NCI-H1048 (cell line): ENCODE data around the gene VAMP3.

Experiments used
- DNase-seq: peaks from one replicate; lab custom pipeline; 2025; lab: John Stamatoyannopoulos, UW

VAMP3 gene

DNA sequence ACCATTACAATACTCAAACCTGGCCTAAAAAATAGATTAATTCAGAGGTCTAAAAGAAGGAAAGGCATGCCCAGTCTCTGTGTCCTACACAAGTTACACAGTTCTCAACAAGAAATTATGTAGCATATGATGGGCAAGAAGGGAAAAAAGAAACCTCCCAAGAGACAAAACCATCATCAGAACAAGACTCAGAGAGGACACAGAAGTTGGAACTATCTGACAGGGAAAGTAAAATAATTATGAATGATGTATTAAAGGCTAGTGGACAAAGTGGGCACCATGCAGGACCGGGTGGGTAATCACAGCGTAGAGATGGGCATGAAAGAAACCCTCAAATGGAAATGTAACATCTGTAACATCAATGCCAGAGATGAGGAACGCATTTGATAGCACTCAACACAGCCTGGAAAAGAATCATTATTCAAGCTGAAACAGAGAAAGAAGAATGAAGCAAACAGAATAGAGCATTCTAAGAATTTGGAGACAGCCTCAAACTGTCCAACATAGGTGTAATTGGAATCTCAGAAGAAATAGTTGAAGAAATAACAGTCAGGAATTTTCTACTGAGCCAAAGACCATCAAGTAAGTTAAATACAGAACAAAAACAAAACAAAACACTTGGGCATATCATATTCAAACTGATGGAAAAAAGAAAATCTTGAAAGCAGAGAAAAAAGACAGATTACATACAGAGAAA, 42.7 kb downstream of the VAMP3 start:
- no peak for DNase-seq

DNA sequence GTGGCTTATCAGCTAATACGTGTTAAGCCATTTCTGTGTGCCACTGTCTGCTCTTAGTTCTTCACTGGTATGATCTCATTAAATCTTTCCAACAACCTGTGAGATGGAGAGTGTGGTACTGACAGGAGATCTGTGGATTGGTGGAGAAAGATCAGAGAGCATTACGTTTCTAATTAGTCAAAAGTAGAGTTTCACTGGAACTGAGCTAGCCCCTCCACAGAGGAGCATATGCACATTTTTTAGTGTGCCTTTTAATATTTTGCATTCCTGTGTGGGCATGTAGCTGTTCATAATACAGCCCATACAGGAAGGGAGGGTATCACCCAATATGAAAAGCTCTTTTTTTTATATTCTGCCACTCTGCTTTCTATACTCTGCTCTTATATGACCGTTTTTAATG, 50.2 kb downstream of the VAMP3 start:
- DNase-seq = no peak

DNA sequence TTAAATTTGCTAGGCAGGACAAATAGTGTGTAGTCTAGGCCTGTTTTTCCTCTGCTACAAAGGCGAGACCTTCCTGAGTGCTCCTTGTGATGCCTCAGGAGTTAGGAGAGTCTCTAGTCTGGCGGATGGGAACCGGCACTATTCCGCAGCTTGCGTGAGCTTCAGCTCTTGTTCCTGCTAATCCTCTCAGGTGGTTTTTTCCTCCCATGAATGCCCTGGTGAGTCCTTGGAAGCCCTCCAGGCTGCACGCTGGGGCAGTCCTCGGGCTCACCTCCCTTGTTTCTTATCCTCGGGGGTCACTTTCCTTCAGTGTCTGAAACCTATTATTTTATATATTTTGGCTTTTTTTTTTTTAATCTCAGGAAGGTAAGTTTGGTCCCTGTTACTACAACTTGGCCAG, 53.6 kb downstream of the VAMP3 start:
- no peak for DNase-seq

DNA sequence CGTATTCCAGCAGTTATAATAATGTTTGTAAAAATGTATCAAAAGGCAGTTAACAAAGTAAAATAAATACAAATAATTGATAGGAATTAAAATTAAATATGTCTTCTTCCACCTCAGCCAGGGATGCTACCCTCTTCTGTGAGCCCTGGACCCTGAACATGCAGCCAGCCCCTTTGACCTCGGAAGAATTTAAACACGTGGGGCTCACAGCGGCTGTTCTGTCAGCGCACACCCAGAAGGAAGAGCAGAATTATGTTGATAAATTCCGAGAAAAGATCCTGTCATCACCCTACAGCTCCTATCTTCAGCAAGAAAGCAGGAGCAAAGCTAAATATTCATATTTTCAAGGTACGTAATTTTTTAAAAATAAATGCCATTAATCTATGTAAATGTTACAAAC, 55.3 kb downstream of the VAMP3 start:
- DNase-seq = no peak

DNA sequence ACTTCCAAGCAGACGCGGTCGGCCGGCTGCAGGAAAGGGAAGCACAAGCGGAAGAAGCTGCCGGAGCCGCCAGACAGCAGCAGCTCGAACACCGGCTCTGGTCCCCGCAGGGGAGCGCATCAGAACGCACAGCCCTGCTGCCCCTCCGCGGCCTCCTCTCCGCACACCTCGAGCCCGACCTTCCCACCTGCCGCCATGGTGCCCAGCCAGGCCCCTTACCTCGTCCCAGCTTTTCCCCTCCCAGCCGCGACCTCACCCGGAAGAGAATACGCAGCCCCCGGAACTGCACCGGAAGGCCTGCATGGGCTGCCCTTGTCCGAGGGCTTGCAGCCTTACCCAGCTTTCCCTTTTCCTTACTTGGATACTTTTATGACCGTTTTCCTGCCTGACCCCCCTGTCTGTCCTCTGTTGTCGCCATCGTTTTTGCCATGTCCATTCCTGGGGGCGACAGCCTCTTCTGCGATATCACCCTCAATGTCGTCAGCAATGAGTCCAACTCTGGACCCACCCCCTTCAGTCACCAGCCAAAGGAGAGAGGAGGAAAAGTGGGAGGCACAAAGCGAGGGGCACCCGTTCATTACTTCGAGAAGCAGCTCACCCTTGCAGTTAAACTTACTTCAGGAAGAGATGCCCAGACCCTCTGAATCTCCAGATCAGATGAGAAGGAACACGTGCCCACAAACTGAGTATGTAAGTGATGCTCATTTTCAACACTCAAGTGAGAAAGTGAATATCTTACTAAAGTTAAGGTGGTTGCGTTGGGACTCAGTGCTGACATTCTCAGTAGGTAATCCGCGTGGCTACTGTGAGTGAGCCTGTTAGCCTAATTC, 56.2 kb downstream of the VAMP3 start:
- no peak for DNase-seq
